ENCODE measurements around the gene CRBN.

CRBN gene

GRCh38 chr3:3165650-3166049, 13.8 kb downstream of the CRBN start:
- DNase-seq: no peak

GRCh38 chr3:3165241-3165640, 14.2 kb downstream of the CRBN start:
- no peak for DNase-seq

- DNase-seq: no peak
Measured at GRCh38 chr3:3160826-3161225, 18.7 kb downstream of the CRBN start.

- DNase-seq: no peak
Measured at GRCh38 chr3:3157484-3157883, 22.0 kb downstream of the CRBN start.

DNA sequence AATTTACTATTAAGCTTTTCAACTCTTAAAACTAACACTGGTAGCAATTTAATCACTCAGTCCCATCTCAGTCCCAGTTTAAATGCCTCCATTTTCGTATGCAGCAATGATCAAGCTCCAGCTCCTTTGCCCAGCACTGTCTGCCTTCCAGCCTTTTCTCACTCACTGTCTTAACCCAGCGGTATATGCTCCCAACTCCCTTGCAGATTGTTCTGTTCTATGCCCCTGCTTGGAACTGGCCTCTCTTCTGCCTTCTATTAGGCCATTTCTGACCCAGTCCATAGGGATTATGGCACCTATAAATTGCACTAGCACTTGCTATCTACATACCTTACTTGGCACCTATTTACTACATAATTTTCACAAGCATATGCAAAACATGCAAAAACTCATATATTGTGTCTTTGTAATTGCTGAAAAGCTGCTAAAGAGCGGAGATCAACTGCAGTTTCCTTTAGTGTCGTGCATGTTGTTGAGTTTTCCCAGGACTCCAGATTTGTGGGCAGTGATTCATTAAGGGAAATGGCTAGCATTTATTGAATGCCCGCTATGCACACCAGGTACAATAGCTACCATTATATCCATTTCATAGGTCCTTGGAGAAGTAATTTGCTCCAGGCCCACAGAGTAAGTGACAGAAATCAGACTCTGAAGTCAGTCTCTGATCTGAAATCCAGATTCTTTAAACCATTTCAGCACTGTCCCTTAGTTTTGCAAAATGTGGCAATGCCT, 24.4 kb downstream of the CRBN start:
- DNase-seq: no peak

GRCh38 chr3:3151513-3151912, 28.0 kb downstream of the CRBN start:
- DNase-seq: no peak

- no peak for DNase-seq
Measured at GRCh38 chr3:3149560-3149959, 29.9 kb downstream of the CRBN start.

DNA sequence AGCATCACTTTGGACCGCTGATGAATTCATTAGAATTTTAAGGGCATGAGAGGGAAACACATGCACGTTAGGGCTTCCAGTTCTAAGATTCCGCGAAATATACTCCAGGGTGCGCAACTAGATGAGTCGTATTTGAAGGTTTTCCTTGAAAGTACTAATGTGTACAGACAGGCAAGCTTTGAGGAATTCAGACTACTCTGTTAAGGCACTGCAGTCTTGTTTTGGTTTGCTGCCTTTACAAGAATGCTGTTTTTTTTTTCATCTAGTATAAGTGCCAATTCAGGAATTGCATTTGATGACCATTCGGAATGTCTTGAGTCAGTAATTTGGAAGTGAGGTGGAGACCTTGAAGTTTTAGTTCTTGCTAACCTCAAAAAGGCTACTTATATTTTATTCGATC, 33.7 kb downstream of the CRBN start:
- no peak for DNase-seq

DNA sequence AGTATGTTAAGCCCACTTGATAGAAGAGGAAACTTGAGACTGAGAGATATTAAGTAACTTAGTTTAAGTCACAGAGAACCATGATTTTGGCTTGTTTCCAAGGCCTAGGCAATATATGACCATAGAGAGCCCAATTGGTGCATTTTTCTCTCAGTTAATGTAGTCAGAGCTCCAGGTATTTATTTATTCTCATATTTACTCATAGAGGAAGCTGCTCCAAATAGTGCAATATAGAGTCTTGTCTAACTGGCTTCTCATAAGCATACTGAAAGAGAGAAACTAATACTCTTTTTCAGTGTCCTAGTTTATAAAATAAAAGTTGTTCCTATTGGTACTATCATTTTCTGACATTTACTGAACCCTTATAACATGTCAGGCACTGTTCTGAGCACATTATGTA, 37.6 kb downstream of the CRBN start:
- no peak for DNase-seq

DNA sequence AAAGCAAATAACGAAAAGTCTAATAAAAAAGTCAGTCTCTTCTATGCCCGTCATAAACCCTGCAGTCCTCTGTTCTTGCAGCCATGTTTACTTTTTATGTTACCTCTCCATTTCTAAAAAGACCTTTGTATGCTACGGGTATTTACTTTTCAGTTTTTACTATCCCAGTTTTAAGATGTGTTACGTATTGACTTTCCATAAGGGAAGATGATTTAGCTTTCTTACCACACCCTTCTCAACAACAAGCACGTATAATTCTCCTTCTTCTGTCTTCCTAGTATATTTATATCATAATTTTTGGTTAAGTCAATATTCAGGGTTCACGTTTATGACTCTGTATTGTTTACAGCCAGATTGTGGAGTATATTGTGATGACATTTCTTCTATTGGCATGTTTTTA, 42.0 kb downstream of the CRBN start:
- no peak for DNase-seq

DNA sequence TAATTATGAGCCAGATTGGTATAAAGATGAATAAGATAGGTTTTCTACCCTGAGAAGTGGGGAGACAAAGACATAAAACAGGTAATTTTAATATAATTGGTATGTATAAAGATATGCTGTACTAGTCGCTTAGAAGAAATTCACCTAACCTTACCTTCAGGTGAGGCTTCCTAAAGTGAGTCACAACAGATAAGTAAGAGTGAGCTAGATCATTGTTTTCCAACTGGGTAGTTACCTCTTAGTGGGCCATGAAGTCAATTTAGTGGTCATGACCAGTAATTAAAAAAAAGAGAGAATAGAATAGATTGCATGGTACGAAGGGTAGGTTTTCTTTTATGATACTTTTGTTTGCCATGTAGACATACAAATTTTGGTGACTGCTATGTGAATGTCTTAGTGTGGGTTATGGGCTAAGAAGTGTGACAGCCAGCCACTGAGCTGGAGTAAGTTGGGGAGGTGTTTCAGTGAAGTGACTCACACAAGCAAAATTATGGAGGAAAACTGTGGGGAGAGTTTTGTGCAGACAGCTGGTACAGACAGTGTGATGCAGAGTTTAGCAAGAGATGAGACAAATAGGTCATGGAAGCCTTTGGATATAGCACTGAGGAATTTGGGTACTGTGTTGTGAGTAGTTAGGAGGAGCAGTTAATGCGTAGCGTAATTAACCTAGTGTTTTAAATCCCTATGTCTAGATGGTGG, 44.6 kb downstream of the CRBN start:
- no peak for DNase-seq

GRCh38 chr3:3133500-3133899, 46.0 kb downstream of the CRBN start:
- DNase-seq: no peak

GRCh38 chr3:3129579-3129978, 49.9 kb downstream of the CRBN start:
- no peak for DNase-seq

GRCh38 chr3:3127432-3128010, 52.0 kb downstream of the CRBN start:
- DNase-seq: no peak

- DNase-seq: peak; percentile 77
Measured at GRCh38 chr3:3126477-3127431, 52.7 kb downstream of the CRBN start, which contains the start of gene TRNT1. TSS of gene TRNT1 (plus strand) at chr3:3126940. CDS start at chr3:3129041, 2,101 bp downstream.

- no peak for DNase-seq
Measured at GRCh38 chr3:3125977-3126376, 53.5 kb downstream of the CRBN start.

- no peak for DNase-seq
Measured at GRCh38 chr3:3119393-3119851, 60.1 kb downstream of the CRBN start.

- DNase-seq: no peak
Measured at GRCh38 chr3:3117651-3118050, 61.8 kb downstream of the CRBN start.

DNA sequence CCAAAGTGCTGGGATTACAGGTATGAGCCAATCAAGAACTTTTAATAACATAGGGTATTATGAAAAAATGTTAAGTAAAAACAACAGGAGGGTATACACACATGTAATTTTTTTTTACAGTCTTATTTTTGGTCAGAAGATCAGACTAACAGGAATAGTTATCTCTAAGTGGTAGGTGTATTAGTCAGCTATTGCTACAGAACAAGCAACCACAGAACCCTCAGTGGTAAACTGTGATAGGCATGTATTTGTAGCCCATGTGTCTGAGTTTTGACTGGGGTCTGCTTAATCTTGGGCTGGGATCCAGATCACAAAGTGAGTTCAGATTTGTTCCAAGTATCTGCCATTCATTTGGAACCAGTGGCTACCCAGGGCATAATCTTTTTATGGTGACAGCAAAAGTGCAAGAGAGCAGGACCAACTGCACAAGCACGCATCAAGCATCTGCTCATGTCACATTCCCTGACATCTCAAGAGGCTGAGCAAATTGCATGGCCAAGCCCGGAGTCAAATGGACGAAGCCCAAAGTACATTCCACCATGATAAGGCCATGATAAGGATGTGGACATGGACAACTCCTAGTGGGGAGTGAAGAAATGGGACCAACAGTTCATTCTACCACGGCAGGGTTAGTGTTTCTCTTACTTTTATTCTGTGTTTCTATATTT, 66.3 kb downstream of the CRBN start:
- no peak for DNase-seq

- no peak for DNase-seq
Measured at GRCh38 chr3:3110749-3111361, 68.6 kb downstream of the CRBN start.

DNA sequence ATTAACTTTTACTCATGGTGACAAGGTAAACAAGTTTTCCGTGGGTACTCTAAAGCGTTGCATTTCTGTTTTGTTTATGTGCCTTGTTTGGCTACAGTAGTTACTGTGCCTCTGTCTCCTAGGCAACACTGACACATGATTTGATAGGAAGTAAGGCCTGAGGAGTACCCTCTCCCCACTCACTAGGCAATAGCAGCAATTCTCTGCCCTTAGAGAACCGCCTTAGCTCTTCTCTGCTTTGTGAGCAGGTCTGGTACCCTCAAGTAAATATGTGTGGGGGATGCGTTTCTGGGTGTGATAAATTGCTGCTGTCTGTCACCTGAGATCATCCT, 69.2 kb downstream of the CRBN start, which contains the start of gene IL5RA:
Gene IL5RA (minus strand): TSS at position 76 of the 332 bp plus-strand sequence. CDS start 5,390 bp downstream, outside the sequence.
- DNase-seq: no peak

Measured in NCI-H2171 (cell line).